ENCODE results near the gene ENPP1. TPM values are rescaled to one million over a fixed set of nuclear protein-coding genes. Genes with fewer than 3 reads are reported as not detected.

ENPP1 gene
- total and polyA plus RNA-seq, 9 of the 15 experiments (the other 6 are each of a cell fraction or from before 2014, with no cell fraction given): 0.03 to 0.56 (median 0.14) TPM

DNA sequence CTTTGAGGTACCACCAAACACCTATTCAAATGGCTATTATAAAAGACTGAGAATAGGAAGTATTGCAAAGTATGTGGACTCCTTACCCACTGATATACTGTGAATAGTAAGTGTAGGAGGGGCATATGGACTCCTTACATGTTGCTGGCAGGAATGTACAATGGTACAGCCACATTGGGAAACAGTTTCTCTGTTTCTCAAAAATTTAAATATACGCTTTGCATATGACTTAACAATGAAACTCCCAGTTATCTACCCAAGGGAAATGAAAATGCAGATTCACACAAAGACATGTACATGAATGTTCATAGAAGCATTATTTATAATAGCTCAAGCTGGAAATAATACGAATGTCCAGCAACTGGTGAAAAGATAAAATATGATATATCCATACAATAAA, 5.5 kb upstream of the ENPP1 start:
- ATAC-seq: no peak
- FAIRE-seq: no peak
- peaks cover under 1 to 3% of the 10 kb centered on the region in 2 experiments; a peak in 1 of 5 replicates for H3K4me1 ChIP-seq (replicated peaks in 1 of 2; ENCODE audit: control insufficient read depth in 2 of 2, insufficient read depth in 2 of 2, low read length in 2 of 2)
- intact Hi-C loops (cut with micrococcal nuclease): no loop called here
- H2AFZ ChIP-seq (ENCODE audit: low read depth, low read length): no peak overlapping the region
- BruUV-seq (replicated peaks): no TSS peak
- H3K27ac ChIP-seq (ENCODE audit: extremely low read depth, low read depth, low read length): no peak overlapping the region
- WGBS (ENCODE audit: insufficient coverage, low coverage, missing lambda C conversion rate): 0% methylated on average over 2 of the region's 2 CpGs
- H3K9me1 ChIP-seq (ENCODE audit: control insufficient read depth, insufficient read depth, low read length): no peaks in the 10 kb centered on the region
- no peaks in the 10 kb centered on the region for H3K79me2 ChIP-seq (ENCODE audit: control insufficient read depth, insufficient read depth, low read length)
- H3K27me3 ChIP-seq (ENCODE audit: control insufficient read depth in 2 of 2, insufficient read depth in 2 of 2, low read length in 2 of 2): peaks cover 10 to 12% of the 10 kb centered on the region in 2 experiments; a peak in 3 of 5 replicates
- no peak overlapping the region for H3K4me3 ChIP-seq
- H3K9ac ChIP-seq (ENCODE audit: insufficient read depth in 1 of 2, low read depth in 2 of 2, low read length in 2 of 2): no peak overlapping the region
- H3K36me3 ChIP-seq (ENCODE audit: control insufficient read depth, insufficient read depth, low read length): no peaks in the 10 kb centered on the region
- no peak for DNase-seq (ENCODE audit: extremely low read depth in 1 of 4, low spot score in 3 of 4)
- POLR2A ChIA-PET: no interaction called here
- CTCF ChIA-PET (ENCODE audit: low intra/inter-chr PET ratio): no interaction called here
- no peaks in the 10 kb centered on the region for H3K9me3 ChIP-seq (replicated peaks; ENCODE audit: control insufficient read depth, insufficient read depth, low read depth, low read length)
- in situ Hi-C loops (cut with MboI): no loop called here
- no peaks in the 10 kb centered on the region for H4K20me1 ChIP-seq (replicated peaks; ENCODE audit: control insufficient read depth, insufficient read depth, low read length)
- no peak overlapping the region for H3K4me2 ChIP-seq (ENCODE audit: insufficient read depth, low read length)
- TF ChIP-seq ELF2 (CRISPR knock-in tag; IDR thresholded peaks at IDR 0.05): no peak
- TF ChIP-seq ELF1 (tag; IDR thresholded peaks at IDR 0.05): no peak
- TF ChIP-seq MCM5 (IDR thresholded peaks at IDR 0.05; ENCODE audit: low read depth): no peak
- TF ChIP-seq CEBPG (CRISPR knock-in tag; IDR thresholded peaks at IDR 0.05): no peak
- TF ChIP-seq CEBPG (tag; conservative IDR thresholded peaks at IDR 0.05 in 1 of 2, IDR thresholded peaks at IDR 0.05 in 1 of 2): no peak
- TF ChIP-seq, protein P1, sequence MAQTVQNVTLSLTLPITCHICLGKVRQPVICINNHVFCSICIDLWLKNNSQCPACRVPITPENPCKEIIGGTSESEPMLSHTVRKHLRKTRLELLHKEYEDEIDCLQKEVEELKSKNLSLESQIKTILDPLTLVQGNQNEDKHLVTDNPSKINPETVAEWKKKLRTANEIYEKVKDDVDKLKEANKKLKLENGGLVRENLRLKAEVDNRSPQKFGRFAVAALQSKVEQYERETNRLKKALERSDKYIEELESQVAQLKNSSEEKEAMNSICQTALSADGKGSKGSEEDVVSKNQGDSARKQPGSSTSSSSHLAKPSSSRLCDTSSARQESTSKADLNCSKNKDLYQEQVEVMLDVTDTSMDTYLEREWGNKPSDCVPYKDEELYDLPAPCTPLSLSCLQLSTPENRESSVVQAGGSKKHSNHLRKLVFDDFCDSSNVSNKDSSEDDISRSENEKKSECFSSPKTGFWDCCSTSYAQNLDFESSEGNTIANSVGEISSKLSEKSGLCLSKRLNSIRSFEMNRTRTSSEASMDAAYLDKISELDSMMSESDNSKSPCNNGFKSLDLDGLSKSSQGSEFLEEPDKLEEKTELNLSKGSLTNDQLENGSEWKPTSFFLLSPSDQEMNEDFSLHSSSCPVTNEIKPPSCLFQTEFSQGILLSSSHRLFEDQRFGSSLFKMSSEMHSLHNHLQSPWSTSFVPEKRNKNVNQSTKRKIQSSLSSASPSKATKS (CRISPR knock-in tag; IDR thresholded peaks at IDR 0.05): no peak
- TF ChIP-seq RFX1 (IDR thresholded peaks at IDR 0.05): no peak
- no peak for TF ChIP-seq CBX1 (IDR thresholded peaks at IDR 0.05; ENCODE audit: low read depth)
- TF ChIP-seq NCOA2 (IDR thresholded peaks at IDR 0.05; ENCODE audit: partially characterized antibody in 2 of 2): no peak
- TF ChIP-seq, protein P2, sequence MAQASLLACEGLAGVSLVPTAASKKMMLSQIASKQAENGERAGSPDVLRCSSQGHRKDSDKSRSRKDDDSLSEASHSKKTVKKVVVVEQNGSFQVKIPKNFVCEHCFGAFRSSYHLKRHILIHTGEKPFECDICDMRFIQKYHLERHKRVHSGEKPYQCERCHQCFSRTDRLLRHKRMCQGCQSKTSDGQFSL (CRISPR knock-in tag; IDR thresholded peaks at IDR 0.05): no peak
- TF ChIP-seq, protein P2 (tag; IDR thresholded peaks at IDR 0.05): no peak
- TF ChIP-seq CBX8 (IDR thresholded peaks at IDR 0.05; ENCODE audit: borderline replicate concordance, extremely low read depth, low read depth, low read length, poor library complexity, severe bottlenecking): no peak
- TF ChIP-seq, protein P3, sequence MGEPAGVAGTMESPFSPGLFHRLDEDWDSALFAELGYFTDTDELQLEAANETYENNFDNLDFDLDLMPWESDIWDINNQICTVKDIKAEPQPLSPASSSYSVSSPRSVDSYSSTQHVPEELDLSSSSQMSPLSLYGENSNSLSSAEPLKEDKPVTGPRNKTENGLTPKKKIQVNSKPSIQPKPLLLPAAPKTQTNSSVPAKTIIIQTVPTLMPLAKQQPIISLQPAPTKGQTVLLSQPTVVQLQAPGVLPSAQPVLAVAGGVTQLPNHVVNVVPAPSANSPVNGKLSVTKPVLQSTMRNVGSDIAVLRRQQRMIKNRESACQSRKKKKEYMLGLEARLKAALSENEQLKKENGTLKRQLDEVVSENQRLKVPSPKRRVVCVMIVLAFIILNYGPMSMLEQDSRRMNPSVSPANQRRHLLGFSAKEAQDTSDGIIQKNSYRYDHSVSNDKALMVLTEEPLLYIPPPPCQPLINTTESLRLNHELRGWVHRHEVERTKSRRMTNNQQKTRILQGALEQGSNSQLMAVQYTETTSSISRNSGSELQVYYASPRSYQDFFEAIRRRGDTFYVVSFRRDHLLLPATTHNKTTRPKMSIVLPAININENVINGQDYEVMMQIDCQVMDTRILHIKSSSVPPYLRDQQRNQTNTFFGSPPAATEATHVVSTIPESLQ (CRISPR knock-in tag; IDR thresholded peaks at IDR 0.05): no peak
- no peak for TF ChIP-seq COPS2 (conservative IDR thresholded peaks at IDR 0.05)

All from K562 (cell line).